ENCODE measurements around the gene PPDPF. TPM values are rescaled to one million over a fixed set of nuclear protein-coding genes. Genes with fewer than 3 reads are reported as not detected.
"Not testable (repeated sequence)": the region's sequence is repeated elsewhere in the genome, so short reads cannot be mapped to it uniquely, and the experiment has no call there.

Gene PPDPF
- polyA plus RNA-seq, 1 donor = 234 TPM

DNA sequence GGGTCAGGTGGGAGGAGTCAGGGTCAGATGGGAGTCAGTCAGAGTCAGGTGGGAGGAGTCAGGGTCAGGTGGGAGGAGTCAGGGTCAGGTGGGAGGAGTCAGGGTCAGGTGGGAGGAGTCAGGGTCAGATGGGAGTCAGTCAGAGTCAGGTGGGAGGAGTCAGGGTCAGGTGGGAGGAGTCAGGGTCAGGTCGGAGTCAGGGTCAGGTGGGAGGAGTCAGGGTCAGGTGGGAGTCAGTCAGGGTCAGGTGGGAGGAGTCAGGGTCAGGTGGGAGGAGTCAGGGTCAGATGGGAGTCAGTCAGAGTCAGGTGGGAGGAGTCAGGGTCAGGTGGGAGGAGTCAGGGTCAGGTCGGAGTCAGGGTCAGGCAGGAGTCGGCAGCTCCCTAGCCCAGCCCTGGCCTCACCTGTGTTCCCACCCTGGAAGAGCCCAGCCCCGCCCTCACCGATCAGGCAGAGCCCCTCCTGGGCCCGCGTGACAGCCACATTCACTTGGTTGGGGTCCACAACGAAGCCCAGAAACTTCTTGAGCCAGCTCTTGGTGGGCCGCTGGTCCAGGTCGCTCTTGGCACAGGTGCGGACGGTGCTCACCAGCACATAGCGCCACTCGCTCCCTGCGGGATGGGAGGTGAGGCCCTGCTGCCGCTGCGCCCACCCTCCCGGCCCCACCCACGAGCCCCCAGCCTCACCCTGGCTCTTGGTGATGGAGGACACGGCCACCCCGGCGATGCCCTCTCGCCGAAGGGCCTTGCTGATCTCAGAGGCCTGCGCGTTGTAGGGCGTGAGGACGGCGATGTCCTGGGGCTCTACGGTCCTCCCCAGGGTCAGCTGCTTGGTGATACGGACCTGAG lies 39.1 kb downstream of the PPDPF start:
- H3K4me3 ChIP-seq (ENCODE audit: low read length); DNase-seq; H3K27ac ChIP-seq (ENCODE audit: low read length); H3K9me3 ChIP-seq (ENCODE audit: control insufficient read depth, low read depth, low read length); H3K27me3 ChIP-seq (ENCODE audit: control insufficient read depth, insufficient read depth, low read length); H3K4me1 ChIP-seq (ENCODE audit: control insufficient read depth, insufficient read depth, low read length): not testable (repeated sequence)
- 100% methylated on average over 1 of the region's 31 CpGs for WGBS (ENCODE audit: insufficient coverage, low lambda C conversion rate)
- peaks cover 40% of the 10 kb centered on the region for H3K36me3 ChIP-seq (ENCODE audit: control insufficient read depth, insufficient read depth, low read length)

DNA sequence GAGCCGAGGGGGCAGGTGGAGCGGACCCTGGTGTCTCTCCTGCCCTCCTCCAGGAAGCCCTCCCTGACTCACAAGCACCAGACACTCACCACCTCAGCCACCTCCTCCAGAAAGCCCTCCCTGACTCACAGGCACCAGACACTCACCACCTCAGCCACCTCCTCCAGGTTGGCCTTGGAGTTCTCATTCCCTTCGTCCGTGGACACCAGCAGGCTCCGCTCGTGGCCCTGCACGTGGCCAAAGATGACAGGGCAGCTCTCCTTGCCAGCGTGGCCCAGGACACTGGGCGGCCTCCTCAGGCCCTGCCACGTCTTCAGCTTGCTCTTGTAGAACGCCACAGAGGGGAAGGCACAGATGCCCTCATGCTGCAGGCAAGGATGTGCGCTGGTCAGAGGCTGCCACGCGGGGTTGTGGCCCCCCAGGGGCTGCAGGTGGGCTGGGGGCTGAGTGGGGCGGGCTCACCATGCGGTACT lies 39.8 kb downstream of the PPDPF start:
- Histone ChIP-seq H3K36me3 (ENCODE audit: control insufficient read depth, insufficient read depth, low read length) (peaks cover 43% of the 10 kb centered on the region), H3K9me3 (ENCODE audit: control insufficient read depth, low read depth, low read length) (peaks cover 8% of the 10 kb centered on the region), H3K4me3 (ENCODE audit: low read length) (no peak overlapping the region), H3K27me3 (ENCODE audit: control insufficient read depth, insufficient read depth, low read length) (no peaks in the 10 kb centered on the region), H3K27ac (ENCODE audit: low read length) (no peak overlapping the region), H3K4me1 (ENCODE audit: control insufficient read depth, insufficient read depth, low read length) (no peaks in the 10 kb centered on the region)
- no peak for DNase-seq
- WGBS (ENCODE audit: insufficient coverage, low lambda C conversion rate) = no CpG with 5 or more reads among the region's 16 CpGs

DNA sequence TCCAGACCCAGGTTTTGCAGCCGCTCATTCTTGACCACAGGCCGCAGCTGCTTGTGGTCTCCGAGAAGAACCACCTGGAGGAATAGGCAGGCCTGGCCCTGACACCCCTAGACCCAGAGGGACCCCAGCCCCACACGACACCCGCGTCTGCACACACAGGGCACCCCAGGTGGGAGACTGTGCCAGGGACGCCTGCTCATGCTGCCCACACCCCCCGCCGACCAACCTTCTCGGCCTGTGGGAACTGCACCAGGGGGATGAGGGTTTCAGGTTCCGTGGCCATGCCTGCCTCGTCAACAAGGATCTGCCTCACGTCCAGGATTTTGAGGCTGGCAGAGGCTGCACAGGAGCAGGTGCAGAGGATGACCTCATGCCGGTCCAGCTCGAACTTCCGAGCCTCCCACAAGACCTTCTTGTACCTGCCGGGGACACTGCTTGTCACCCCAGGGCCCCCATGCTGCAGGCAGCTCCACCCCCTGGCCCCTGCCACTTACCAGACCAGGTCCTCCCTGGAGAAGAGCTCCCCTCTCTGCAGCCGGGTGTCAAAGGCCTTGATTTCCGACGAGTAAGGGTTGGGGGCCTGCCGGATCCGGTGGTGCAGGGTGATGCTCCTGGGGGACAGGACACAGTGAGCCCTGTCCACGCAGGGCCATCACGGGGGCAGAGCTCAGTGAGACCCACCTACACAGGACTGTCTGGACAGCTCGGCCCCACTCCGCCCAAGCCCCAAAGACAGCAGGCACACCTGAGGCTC lies 40.5 kb downstream of the PPDPF start:
- WGBS (ENCODE audit: insufficient coverage, low lambda C conversion rate) = no CpG with 5 or more reads among the region's 26 CpGs
- Histone ChIP-seq H3K27me3 (ENCODE audit: control insufficient read depth, insufficient read depth, low read length) (no peaks in the 10 kb centered on the region), H3K27ac (ENCODE audit: low read length) (no peak overlapping the region), H3K4me3 (ENCODE audit: low read length) (no peak overlapping the region), H3K36me3 (ENCODE audit: control insufficient read depth, insufficient read depth, low read length) (peaks cover 46% of the 10 kb centered on the region), H3K4me1 (ENCODE audit: control insufficient read depth, insufficient read depth, low read length) (no peaks in the 10 kb centered on the region), H3K9me3 (ENCODE audit: control insufficient read depth, low read depth, low read length) (peaks cover 7% of the 10 kb centered on the region)
- DNase-seq = no peak

DNA sequence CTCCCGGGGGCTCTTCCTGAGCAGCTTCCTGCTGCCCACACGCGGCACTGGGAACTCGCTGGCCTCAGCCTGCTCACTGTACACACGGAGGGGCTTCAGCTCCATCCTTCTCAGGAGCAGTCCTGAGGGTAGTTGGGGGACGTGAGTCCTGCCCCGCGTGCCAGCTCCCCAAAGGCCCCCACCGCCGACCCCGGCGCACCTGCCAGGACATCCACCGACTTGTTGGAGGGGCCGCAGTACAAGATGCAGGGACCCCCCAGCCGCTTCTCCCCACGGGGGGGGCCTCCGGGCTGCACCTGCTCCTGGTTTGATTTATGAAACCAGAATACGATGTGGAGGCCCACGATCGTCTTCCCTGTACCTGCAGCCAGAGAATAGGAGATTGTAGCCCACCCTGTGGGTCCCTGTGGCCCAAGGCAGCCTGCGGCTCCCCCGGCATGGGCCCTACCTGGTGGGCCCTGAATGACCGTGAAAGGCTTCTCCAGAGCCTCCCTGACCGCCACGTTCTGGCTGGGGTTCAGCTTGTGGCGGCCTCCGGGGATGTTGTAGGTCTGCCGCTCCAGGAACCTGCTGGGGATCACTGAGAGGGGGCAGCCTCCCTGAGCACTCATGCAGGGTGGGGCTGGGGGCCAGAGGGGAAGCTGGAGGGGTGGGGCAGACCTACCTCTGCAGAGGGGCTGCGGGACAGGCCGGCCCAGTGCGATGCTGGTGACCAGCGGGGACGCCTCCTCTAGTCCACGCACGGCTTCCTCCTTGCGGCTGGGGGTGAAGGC lies 41.2 kb downstream of the PPDPF start:
- H3K4me1 ChIP-seq (ENCODE audit: control insufficient read depth, insufficient read depth, low read length) = no peaks in the 10 kb centered on the region
- no peaks in the 10 kb centered on the region for H3K27me3 ChIP-seq (ENCODE audit: control insufficient read depth, insufficient read depth, low read length)
- no CpG with 5 or more reads among the region's 36 CpGs for WGBS (ENCODE audit: insufficient coverage, low lambda C conversion rate)
- no peak overlapping the region for H3K27ac ChIP-seq (ENCODE audit: low read length)
- no peak overlapping the region for H3K4me3 ChIP-seq (ENCODE audit: low read length)
- H3K9me3 ChIP-seq (ENCODE audit: control insufficient read depth, low read depth, low read length) = peaks cover 6% of the 10 kb centered on the region
- H3K36me3 ChIP-seq (ENCODE audit: control insufficient read depth, insufficient read depth, low read length) = peaks cover 49% of the 10 kb centered on the region
- DNase-seq = no peak

DNA sequence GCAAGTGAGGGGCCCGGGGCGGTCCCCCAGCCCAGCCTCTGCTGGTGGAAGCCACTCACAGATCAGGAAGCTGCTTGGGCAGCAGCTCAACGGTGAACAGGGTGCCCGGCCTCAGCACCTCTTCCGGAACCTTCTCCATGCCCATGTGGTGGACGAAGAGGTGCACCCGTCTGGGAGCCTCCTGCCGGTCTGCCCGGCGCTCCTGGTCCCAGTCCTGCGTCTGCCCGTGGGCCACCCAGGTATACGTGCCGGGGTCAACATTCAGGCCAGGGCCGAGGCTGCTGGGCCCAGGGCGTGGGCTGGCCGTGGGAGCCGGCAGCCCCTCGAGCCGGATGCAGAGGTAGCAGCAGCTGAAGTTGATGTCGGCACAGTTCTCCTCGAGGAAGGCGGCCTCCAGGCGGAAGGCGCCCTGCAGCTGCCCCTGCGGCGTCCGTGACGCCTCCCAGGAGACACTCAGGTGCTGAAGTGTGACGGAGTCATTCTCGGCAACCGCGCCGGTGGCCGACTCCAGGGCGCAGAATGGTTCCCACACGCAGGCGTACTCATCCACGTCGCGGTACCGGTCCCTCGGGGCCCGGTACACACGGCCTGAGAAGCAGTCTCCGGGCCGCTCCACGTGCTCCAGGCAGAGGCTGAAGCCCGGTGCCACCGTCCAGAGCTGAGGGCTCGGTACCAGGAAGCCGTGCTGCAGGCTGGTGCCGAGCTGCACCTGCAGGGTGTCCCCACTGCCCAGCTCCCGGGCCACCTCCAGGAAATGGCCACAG lies 42.1 kb downstream of the PPDPF start:
- Histone ChIP-seq H3K9me3 (ENCODE audit: control insufficient read depth, low read depth, low read length) (peaks cover 6% of the 10 kb centered on the region), H3K27me3 (ENCODE audit: control insufficient read depth, insufficient read depth, low read length) (no peaks in the 10 kb centered on the region), H3K4me3 (ENCODE audit: low read length) (no peak overlapping the region), H3K27ac (ENCODE audit: low read length) (no peak overlapping the region), H3K36me3 (ENCODE audit: control insufficient read depth, insufficient read depth, low read length) (peaks cover 51% of the 10 kb centered on the region), H3K4me1 (ENCODE audit: control insufficient read depth, insufficient read depth, low read length) (no peaks in the 10 kb centered on the region)
- DNase-seq = no peak
- no CpG with 5 or more reads among the region's 54 CpGs for WGBS (ENCODE audit: insufficient coverage, low lambda C conversion rate)

DNA sequence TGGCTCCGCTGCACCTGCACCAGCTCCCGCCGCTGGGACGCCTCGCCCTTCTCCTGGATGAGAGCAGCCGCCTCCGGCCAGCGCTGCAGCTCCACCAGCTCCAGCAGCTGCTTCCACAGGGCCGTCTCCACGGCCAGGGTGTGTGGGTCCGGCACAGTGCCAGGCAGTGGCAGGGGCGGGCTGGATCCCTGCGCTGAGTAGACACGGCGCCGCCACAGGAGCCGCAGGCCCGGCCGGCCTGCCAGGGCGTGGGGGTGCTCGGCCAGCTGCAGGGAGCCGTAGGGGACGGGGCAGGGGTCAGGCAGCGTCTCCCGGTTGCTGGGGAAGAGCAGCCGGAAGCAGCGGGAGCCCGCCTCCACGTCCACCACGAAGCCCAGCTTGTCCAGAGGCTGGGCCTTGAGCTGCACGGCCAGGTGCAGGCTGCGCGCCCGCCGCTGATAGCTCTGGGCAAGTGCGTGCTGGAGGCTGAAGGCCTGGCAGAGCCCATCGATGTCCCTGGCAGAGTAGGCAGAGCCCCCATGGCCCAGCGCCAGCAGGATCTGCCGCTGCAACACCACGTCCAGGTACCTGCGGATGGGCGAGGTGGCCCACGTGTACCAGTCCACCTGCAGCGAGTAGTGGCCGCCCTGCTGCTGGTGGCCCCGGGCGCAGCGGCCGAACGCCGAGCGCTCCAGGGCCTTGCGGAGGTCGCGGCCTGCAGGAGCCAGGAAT lies 42.8 kb downstream of the PPDPF start:
- no peaks in the 10 kb centered on the region for H3K27me3 ChIP-seq (ENCODE audit: control insufficient read depth, insufficient read depth, low read length)
- H3K4me3 ChIP-seq (ENCODE audit: low read length) = no peak overlapping the region
- H3K4me1 ChIP-seq (ENCODE audit: control insufficient read depth, insufficient read depth, low read length) = no peaks in the 10 kb centered on the region
- H3K27ac ChIP-seq (ENCODE audit: low read length) = no peak overlapping the region
- no CpG with 5 or more reads among the region's 55 CpGs for WGBS (ENCODE audit: insufficient coverage, low lambda C conversion rate)
- peaks cover 6% of the 10 kb centered on the region for H3K9me3 ChIP-seq (ENCODE audit: control insufficient read depth, low read depth, low read length)
- no peak for DNase-seq
- H3K36me3 ChIP-seq (ENCODE audit: control insufficient read depth, insufficient read depth, low read length) = peaks cover 51% of the 10 kb centered on the region

DNA sequence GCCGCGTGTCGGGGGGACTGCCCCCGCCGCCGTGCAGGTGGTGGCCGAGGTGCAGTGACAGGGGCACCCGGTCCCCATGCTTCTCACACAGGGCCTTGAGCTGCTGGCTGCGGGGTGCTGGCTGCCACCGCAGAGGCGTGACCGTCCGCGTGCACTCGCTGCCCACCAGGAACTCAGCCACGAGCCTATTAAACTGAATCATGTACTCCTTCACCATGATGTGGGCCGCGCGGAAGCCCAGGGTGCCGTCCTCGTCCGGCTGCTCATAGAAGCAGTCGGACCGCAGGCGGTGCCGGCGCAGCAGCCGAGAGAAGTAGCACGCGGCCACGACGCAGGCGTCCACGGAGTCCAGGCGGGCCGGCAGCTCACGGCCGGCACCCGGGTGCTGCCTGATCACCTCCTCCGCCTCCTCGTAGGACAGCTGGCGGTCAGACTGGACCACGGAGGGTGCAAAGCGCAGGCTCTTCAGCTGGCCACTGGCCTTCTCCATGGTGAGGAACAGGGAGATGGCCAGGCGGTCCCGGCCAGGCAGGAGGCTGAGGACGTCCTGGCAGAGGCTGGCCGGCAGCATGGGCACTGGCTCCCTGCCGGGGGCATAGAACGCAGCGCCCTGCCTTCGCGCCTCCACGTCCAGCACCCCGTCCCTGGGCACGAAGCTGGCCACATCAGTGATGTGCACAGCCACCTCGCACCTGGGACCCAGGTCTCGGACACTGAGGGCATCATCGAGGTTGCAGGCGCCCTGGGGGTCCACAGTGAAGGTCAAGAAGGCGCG lies 43.7 kb downstream of the PPDPF start:
- Histone ChIP-seq H3K9me3 (ENCODE audit: control insufficient read depth, low read depth, low read length) (peaks cover 6% of the 10 kb centered on the region), H3K27me3 (ENCODE audit: control insufficient read depth, insufficient read depth, low read length) (no peaks in the 10 kb centered on the region), H3K4me3 (ENCODE audit: low read length) (no peak overlapping the region), H3K27ac (ENCODE audit: low read length) (no peak overlapping the region), H3K4me1 (ENCODE audit: control insufficient read depth, insufficient read depth, low read length) (no peaks in the 10 kb centered on the region), H3K36me3 (ENCODE audit: control insufficient read depth, insufficient read depth, low read length) (peaks cover 51% of the 10 kb centered on the region)
- no CpG with 5 or more reads among the region's 62 CpGs for WGBS (ENCODE audit: insufficient coverage, low lambda C conversion rate)
- no peak for DNase-seq

DNA sequence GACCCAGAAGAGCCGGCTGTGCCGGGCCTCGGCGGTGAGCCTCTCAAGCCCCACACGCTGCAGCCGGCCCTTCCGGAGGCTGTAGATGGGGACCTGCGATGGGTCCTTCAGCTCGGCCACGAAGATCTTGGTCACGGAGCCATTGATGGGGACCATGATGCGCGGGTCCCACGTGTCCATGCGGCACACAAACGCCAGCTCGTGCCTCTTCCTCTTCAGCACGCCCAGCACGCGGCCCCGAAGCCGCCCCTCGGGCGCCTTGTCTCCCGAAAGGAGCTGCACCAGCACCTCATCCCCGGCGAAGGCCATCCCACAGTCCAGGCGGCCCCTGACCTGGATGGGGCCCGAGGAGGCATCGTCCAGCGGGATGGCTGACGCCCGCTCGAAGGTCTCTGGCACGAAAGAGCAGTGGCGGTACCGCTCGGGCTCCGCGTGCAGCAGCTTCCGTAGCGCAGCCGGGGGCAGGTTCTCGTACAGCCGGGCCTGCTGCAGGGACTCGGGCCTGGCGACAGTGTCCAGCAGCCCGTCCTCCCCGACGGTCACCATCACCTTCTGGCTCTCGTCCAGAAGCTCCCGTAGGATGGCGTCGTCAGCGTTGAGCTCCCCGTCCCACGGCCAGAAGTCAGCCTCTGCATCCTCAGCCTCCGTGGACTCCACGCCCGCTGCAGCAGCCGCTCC lies 44.6 kb downstream of the PPDPF start:
- Histone ChIP-seq H3K36me3 (ENCODE audit: control insufficient read depth, insufficient read depth, low read length) (peaks cover 47% of the 10 kb centered on the region), H3K9me3 (ENCODE audit: control insufficient read depth, low read depth, low read length) (peaks cover 6% of the 10 kb centered on the region), H3K4me1 (ENCODE audit: control insufficient read depth, insufficient read depth, low read length) (no peaks in the 10 kb centered on the region), H3K27me3 (ENCODE audit: control insufficient read depth, insufficient read depth, low read length) (no peaks in the 10 kb centered on the region), H3K4me3 (ENCODE audit: low read length) (no peak overlapping the region), H3K27ac (ENCODE audit: low read length) (no peak overlapping the region)
- no peak for DNase-seq
- WGBS (ENCODE audit: insufficient coverage, low lambda C conversion rate) = no CpG with 5 or more reads among the region's 61 CpGs

All from large intestine (tissue), 3 donors.